GM21737 (cell line): Measurements from ENCODE around the gene PMM2.
"Not testable (repeated sequence)": the region's sequence is repeated elsewhere in the genome, so short reads cannot be mapped to it uniquely, and the experiment has no call there.

ENCODE experiments used
- ATAC-seq: cut with Tn5 transposase; IDR thresholded peaks from one replicate; pipeline ENCODE4 v1.9.1; 2021; ENCODE audit warnings: mild to moderate bottlenecking, moderate library complexity; ENCODE audit not compliant: unreplicated experiment

PMM2 gene

GRCh38 chr16:8797364-8798173 lies at the start of gene PMM2, which contains the start of gene TMEM186:
Gene PMM2 (plus strand): TSS chr16:8797839. CDS start chr16:8797883, 44 bp downstream.
Gene TMEM186 (minus strand): TSS chr16:8797639. CDS start chr16:8797614, 25 bp downstream.
- peak; percentile 93 for ATAC-seq

- not testable (repeated sequence) for ATAC-seq
These were observed 48.7 kb upstream of the PMM2 start for GRCh38 chr16:8748944-8749343.

- ATAC-seq: no peak
These were observed 45.9 kb upstream of the PMM2 start for GRCh38 chr16:8751481-8752311.

GRCh38 chr16:8752706-8753105 lies 44.9 kb upstream of the PMM2 start:
- ATAC-seq: no peak

- no peak for ATAC-seq
These were observed 44.1 kb upstream of the PMM2 start for GRCh38 chr16:8753416-8754054.

GRCh38 chr16:8756755-8757154 lies 40.9 kb upstream of the PMM2 start:
- ATAC-seq: no peak

GRCh38 chr16:8758022-8758421 lies 39.6 kb upstream of the PMM2 start:
- ATAC-seq: no peak

- no peak for ATAC-seq
These were observed 37.6 kb upstream of the PMM2 start for GRCh38 chr16:8760021-8760420.

- no peak for ATAC-seq
These were observed 36.6 kb upstream of the PMM2 start for GRCh38 chr16:8761078-8761477.

GRCh38 chr16:8762254-8762653 lies 35.4 kb upstream of the PMM2 start:
- ATAC-seq: no peak

- no peak for ATAC-seq
These were observed 34.6 kb upstream of the PMM2 start for GRCh38 chr16:8763083-8763482.

- no peak for ATAC-seq
These were observed 33.7 kb upstream of the PMM2 start for GRCh38 chr16:8763899-8764298.

- no peak for ATAC-seq
These were observed 33.0 kb upstream of the PMM2 start for GRCh38 chr16:8764525-8765250.

GRCh38 chr16:8767176-8767575 lies 30.5 kb upstream of the PMM2 start:
- ATAC-seq: no peak

- ATAC-seq: no peak
These were observed 29.4 kb upstream of the PMM2 start for GRCh38 chr16:8768283-8768682.

GRCh38 chr16:8768692-8769091 lies 28.9 kb upstream of the PMM2 start:
- ATAC-seq: no peak

- no peak for ATAC-seq
These were observed 24.1 kb upstream of the PMM2 start for GRCh38 chr16:8773537-8773936.

GRCh38 chr16:8774208-8774607 lies 23.4 kb upstream of the PMM2 start:
- ATAC-seq: no peak

GRCh38 chr16:8775359-8775758 lies 22.3 kb upstream of the PMM2 start:
- no peak for ATAC-seq

- no peak for ATAC-seq
These were observed 21.5 kb upstream of the PMM2 start for GRCh38 chr16:8776129-8776584.

- no peak for ATAC-seq
These were observed 20.4 kb upstream of the PMM2 start for GRCh38 chr16:8777217-8777616.
